A549 treated with ZK216348 at 1 μM for 4 hours (cell line): ENCODE results near the gene CNTN6. TPM values are rescaled to one million over a fixed set of nuclear protein-coding genes. Genes with fewer than 3 reads are reported as not detected.

Experiments
- total RNA-seq: library from RNA; stranded (reverse); fragments of 200-300 nt; extraction: Qiagen RNA extraction; gene quantifications from 5 replicates; pipeline ENCODE4 v1.2.3, GENCODE V29; 2022; ENCODE audit warnings: low read depth

Gene CNTN6
- not detected in 5 replicates for total RNA-seq

DNA sequence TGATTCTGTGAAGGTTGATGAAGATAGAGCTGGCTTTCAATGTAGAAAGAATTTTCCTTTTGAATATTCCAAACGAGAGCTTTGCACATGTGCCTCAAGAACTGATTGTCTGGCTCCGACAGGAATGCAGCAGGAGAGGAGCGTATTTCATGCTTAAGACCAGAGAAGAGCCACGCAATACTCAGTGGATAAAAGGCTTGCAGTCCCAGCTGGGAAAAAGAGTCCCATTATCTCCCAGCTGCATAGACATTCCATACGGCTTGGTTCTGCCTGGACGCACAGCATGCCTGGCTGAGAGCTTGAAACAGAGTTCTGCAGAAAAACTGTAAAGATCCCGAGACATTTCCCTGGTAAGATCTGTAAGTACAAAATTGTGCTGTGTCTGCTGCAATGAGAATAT is at the start of gene CNTN6:
TSS of gene CNTN6 (plus strand) at position 254 of the 400 bp plus-strand sequence. CDS start 54,985 bp downstream, outside the sequence.

